Mucosa of descending colon (tissue), 3 donors: ENCODE results near the gene RFX1. TPM values are rescaled to one million over a fixed set of nuclear protein-coding genes. Genes with fewer than 3 reads are reported as not detected.

Experiments
- ATAC-seq: fragments of 200-7000 bp; cut with Tn5 transposase; one replicate; pipeline ENCODE4 v1.9.1; 2020; ENCODE audit warnings: mild to moderate bottlenecking, moderate library complexity
- DNase-seq, 3 donors: peaks; one replicate each; pipeline ENCODE4 v3.0.0-alpha.2; 2020
- H3K36me3 ChIP-seq: fragments of 200-600 bp; one replicate; pipeline ENCODE4 v1.8.0; 2021; ENCODE audit warnings: low read depth, mild to moderate bottlenecking
- H3K4me1 ChIP-seq: fragments of 200-600 bp; one replicate; pipeline ENCODE4 v1.8.0; 2021; ENCODE audit warnings: low read depth, mild to moderate bottlenecking
- H3K4me3 ChIP-seq: fragments of 200-600 bp; one replicate; pipeline ENCODE4 v1.8.0; 2021; ENCODE audit warnings: mild to moderate bottlenecking
- H3K9me3 ChIP-seq: fragments of 200-600 bp; one replicate; pipeline ENCODE4 v1.8.0; 2021; ENCODE audit warnings: mild to moderate bottlenecking
- intact Hi-C, 2 donors: fragments of 100-400 bp; cut with DNase I in 1 of 2; cut with micrococcal nuclease in 1 of 2; formaldehyde crosslinking; loops; one replicate each; pipeline versions ENCODE4 v1.11.0 to v1.11.1; 2022; cut with DNase I, micrococcal nuclease
- total RNA-seq, 3 donors: library from RNA; stranded (reverse); fragmentation: NEBNext Ultra II Directional in 2 of 3; extraction: Animal tissue kit (Norgen Biotek cat#: 25700) in 2 of 3; gene quantifications; one replicate each; pipeline versions ENCODE4 v1.2.1 to v1.2.4, GENCODE V29; 2021 to 2023
- TF ChIP-seq, protein P1 (sequence below): fragments of 200-600 bp; IDR thresholded peaks from one replicate; pipeline ENCODE4 v1.8.0; 2022; ENCODE audit warnings: antibody characterized with exemption, mild to moderate bottlenecking
- donor health status: DM: no; HTN: no; CAD: no; lungs with moderate emphysema.
- donor health status: DM: no; HTN: no; CAD: no.
- donor health status: DM: no; HTN: yes; CAD: no.

The RFX1 gene
- total RNA-seq, 3 donors from 2014 or later, result 15.8 to 17.9 (median 17.1) TPM

GRCh38 chr19:13934785-13935109, 71.4 kb downstream of the RFX1 start:
- intact Hi-C loops, result no loop called here

DNA sequence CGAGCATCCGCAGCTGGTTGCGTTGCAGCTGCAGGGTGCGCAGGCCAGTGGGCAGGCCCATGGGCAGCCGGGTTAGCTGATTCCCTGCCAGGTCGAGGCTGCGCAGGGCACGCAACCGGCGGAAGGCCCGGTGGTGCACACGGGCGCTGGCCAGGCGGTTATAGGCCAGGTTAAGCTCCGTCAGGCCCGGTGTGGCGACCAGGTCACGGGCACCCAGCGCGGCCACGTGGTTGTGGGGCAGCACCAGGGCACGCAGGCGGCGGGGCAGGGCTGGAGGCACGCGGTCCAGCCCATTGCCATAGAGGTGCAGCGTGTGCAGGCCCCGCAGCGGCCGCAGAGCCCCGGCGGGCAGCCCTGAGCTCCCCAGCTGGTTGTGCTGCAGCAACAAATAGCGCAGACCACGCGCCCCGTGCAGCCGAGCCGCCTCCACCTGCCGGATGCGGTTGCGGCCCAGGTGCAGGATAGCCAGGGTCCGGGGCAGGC, 73.2 kb downstream of the RFX1 start:
- TF ChIP-seq, protein P1, sequence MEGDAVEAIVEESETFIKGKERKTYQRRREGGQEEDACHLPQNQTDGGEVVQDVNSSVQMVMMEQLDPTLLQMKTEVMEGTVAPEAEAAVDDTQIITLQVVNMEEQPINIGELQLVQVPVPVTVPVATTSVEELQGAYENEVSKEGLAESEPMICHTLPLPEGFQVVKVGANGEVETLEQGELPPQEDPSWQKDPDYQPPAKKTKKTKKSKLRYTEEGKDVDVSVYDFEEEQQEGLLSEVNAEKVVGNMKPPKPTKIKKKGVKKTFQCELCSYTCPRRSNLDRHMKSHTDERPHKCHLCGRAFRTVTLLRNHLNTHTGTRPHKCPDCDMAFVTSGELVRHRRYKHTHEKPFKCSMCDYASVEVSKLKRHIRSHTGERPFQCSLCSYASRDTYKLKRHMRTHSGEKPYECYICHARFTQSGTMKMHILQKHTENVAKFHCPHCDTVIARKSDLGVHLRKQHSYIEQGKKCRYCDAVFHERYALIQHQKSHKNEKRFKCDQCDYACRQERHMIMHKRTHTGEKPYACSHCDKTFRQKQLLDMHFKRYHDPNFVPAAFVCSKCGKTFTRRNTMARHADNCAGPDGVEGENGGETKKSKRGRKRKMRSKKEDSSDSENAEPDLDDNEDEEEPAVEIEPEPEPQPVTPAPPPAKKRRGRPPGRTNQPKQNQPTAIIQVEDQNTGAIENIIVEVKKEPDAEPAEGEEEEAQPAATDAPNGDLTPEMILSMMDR, result no peak
- H3K9me3 ChIP-seq, result no peaks in the 10 kb centered on the region
- intact Hi-C loops, result no loop called here
- no peak for DNase-seq
- peaks cover 4% of the 10 kb centered on the region for H3K4me1 ChIP-seq
- H3K36me3 ChIP-seq, result no peaks in the 10 kb centered on the region
- ATAC-seq, result peak; percentile 12
- no peak overlapping the region for H3K4me3 ChIP-seq

More at GRCh38 chr19:13934785-13935109, 71.4 kb downstream of the RFX1 start:
- no peaks in the 10 kb centered on the region for H3K36me3 ChIP-seq
- TF ChIP-seq, protein P1, result no peak
- no peaks in the 10 kb centered on the region for H3K9me3 ChIP-seq
- DNase-seq (no peak), ATAC-seq (no peak)
- H3K4me3 ChIP-seq, result no peak overlapping the region
- H3K4me1 ChIP-seq, result peaks cover 4% of the 10 kb centered on the region

GRCh38 chr19:13932149-13932637, 73.9 kb downstream of the RFX1 start:
- Histone ChIP-seq H3K36me3 (no peaks in the 10 kb centered on the region), H3K4me1 (peaks cover 4% of the 10 kb centered on the region), H3K4me3 (no peak overlapping the region), H3K9me3 (no peaks in the 10 kb centered on the region)
- intact Hi-C loops, result no loop called here
- TF ChIP-seq, protein P1, result no peak
- DNase-seq (no peak), ATAC-seq (no peak)

GRCh38 chr19:13931391-13932148, 74.5 kb downstream of the RFX1 start:
- TF ChIP-seq, protein P1, result no peak
- ATAC-seq (no peak), DNase-seq (no peak)
- intact Hi-C loops, result no loop called here
- Histone ChIP-seq H3K36me3 (no peaks in the 10 kb centered on the region), H3K4me1 (peaks cover 4% of the 10 kb centered on the region), H3K9me3 (no peaks in the 10 kb centered on the region), H3K4me3 (no peak overlapping the region)

- DNase-seq, result no peak
- Histone ChIP-seq H3K4me3 (no peak overlapping the region), H3K9me3 (no peaks in the 10 kb centered on the region), H3K4me1 (peaks cover 4% of the 10 kb centered on the region), H3K36me3 (no peaks in the 10 kb centered on the region)
- ATAC-seq, result no peak
- TF ChIP-seq, protein P1, result no peak
- intact Hi-C loops, result no loop called here
Observed at GRCh38 chr19:13930402-13930801, 75.7 kb downstream of the RFX1 start.
